Measurements from ENCODE around the gene ACTR3C. TPM values are rescaled to one million over a fixed set of nuclear protein-coding genes. Genes with fewer than 3 reads are reported as not detected.
A peak's percentile ranks its signal among the peaks of the same experiment; 100 is the strongest.

The ACTR3C gene
- total and polyA plus RNA-seq, 2 of the 13 experiments (the other 11 are each of a cell fraction or from before 2014, with no cell fraction given) = 3.8 to 7.5 TPM

DNA sequence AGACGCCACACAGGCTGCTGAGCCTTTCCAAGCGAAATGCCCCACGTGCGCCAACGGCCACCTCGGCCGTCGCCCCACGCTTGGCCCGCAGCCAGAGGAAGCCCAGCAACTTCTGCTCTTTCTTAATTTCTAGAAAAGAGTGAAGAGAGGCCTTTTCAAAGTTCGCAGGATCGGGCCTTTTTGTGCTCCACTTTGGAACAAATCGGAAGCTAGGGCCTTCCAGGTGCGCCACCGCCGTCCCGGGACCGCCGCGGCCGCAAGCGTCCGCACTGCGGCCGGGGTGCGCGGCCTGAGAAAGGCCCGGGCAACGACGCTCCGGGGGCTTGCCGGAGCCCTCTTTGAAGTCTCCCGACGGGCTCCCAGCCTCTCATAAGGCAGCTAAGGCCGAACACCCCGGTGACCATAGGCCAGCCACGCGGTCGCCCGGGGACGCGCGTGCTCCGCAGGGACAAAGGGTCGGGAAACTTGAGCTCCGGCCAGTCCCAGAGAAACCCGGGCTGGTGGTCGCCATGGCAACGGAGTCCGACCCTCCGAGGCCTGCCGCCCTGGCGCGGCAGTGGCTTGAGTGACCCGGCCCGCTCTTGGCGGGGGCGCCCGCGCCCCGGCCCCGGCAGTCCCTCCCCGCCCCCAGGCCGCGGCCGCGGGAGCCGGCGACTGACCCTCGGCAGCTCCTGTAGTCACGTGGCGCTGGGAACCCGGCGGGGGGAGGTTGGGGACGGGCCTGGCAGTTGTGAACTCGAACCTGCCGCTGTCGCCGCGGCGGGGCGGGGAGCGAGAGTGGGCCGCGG lies 44.9 kb upstream of the ACTR3C start, which contains the start of gene REPIN1 (continued):
- TF ChIP-seq, protein P1, sequence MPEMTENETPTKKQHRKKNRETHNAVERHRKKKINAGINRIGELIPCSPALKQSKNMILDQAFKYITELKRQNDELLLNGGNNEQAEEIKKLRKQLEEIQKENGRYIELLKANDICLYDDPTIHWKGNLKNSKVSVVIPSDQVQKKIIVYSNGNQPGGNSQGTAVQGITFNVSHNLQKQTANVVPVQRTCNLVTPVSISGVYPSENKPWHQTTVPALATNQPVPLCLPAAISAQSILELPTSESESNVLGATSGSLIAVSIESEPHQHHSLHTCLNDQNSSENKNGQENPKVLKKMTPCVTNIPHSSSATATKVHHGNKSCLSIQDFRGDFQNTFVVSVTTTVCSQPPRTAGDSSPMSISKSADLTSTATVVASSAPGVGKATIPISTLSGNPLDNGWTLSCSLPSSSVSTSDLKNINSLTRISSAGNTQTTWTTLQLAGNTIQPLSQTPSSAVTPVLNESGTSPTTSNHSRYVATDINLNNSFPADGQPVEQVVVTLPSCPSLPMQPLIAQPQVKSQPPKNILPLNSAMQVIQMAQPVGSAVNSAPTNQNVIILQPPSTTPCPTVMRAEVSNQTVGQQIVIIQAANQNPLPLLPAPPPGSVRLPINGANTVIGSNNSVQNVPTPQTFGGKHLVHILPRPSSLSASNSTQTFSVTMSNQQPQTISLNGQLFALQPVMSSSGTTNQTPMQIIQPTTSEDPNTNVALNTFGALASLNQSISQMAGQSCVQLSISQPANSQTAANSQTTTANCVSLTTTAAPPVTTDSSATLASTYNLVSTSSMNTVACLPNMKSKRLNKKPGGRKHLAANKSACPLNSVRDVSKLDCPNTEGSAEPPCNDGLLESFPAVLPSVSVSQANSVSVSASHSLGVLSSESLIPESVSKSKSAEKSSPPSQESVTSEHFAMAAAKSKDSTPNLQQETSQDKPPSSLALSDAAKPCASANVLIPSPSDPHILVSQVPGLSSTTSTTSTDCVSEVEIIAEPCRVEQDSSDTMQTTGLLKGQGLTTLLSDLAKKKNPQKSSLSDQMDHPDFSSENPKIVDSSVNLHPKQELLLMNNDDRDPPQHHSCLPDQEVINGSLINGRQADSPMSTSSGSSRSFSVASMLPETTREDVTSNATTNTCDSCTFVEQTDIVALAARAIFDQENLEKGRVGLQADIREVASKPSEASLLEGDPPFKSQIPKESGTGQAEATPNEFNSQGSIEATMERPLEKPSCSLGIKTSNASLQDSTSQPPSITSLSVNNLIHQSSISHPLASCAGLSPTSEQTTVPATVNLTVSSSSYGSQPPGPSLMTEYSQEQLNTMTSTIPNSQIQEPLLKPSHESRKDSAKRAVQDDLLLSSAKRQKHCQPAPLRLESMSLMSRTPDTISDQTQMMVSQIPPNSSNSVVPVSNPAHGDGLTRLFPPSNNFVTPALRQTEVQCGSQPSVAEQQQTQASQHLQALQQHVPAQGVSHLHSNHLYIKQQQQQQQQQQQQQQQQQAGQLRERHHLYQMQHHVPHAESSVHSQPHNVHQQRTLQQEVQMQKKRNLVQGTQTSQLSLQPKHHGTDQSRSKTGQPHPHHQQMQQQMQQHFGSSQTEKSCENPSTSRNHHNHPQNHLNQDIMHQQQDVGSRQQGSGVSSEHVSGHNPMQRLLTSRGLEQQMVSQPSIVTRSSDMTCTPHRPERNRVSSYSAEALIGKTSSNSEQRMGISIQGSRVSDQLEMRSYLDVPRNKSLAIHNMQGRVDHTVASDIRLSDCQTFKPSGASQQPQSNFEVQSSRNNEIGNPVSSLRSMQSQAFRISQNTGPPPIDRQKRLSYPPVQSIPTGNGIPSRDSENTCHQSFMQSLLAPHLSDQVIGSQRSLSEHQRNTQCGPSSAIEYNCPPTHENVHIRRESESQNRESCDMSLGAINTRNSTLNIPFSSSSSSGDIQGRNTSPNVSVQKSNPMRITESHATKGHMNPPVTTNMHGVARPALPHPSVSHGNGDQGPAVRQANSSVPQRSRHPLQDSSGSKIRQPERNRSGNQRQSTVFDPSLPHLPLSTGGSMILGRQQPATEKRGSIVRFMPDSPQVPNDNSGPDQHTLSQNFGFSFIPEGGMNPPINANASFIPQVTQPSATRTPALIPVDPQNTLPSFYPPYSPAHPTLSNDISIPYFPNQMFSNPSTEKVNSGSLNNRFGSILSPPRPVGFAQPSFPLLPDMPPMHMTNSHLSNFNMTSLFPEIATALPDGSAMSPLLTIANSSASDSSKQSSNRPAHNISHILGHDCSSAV (CRISPR knock-in tag; IDR thresholded peaks at IDR 0.05; ENCODE audit: borderline replicate concordance) = no peak
- TF ChIP-seq HNRNPLL (IDR thresholded peaks at IDR 0.05; ENCODE audit: low read depth, low read length, poor library complexity, severe bottlenecking) (peak; percentile 98), SIN3A (IDR thresholded peaks at IDR 0.05; ENCODE audit: borderline replicate concordance, low read depth, low read length) (peak; percentile 88; the same call in 1 of the 2 replicates), ZNF598 (CRISPR knock-in tag; IDR thresholded peaks at IDR 0.05; ENCODE audit: borderline replicate concordance) (peak; percentile 70; the same call in 1 of the 2 replicates), SOX6 (IDR thresholded peaks at IDR 0.05) (no peak), SOX6 (CRISPR knock-in tag; IDR thresholded peaks at IDR 0.05) (peak; percentile 52; the same call in 1 of the 2 replicates), HES4 (CRISPR knock-in tag; IDR thresholded peaks at IDR 0.05; ENCODE audit: borderline replicate concordance) (peak; percentile 25; the same call in 1 of the 2 replicates)
- TF ChIP-seq, protein P2, sequence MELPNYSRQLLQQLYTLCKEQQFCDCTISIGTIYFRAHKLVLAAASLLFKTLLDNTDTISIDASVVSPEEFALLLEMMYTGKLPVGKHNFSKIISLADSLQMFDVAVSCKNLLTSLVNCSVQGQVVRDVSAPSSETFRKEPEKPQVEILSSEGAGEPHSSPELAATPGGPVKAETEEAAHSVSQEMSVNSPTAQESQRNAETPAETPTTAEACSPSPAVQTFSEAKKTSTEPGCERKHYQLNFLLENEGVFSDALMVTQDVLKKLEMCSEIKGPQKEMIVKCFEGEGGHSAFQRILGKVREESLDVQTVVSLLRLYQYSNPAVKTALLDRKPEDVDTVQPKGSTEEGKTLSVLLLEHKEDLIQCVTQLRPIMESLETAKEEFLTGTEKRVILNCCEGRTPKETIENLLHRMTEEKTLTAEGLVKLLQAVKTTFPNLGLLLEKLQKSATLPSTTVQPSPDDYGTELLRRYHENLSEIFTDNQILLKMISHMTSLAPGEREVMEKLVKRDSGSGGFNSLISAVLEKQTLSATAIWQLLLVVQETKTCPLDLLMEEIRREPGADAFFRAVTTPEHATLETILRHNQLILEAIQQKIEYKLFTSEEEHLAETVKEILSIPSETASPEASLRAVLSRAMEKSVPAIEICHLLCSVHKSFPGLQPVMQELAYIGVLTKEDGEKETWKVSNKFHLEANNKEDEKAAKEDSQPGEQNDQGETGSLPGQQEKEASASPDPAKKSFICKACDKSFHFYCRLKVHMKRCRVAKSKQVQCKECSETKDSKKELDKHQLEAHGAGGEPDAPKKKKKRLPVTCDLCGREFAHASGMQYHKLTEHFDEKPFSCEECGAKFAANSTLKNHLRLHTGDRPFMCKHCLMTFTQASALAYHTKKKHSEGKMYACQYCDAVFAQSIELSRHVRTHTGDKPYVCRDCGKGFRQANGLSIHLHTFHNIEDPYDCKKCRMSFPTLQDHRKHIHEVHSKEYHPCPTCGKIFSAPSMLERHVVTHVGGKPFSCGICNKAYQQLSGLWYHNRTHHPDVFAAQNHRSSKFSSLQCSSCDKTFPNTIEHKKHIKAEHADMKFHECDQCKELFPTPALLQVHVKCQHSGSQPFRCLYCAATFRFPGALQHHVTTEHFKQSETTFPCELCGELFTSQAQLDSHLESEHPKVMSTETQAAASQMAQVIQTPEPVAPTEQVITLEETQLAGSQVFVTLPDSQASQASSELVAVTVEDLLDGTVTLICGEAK (IDR thresholded peaks at IDR 0.05) = no peak
- TF ChIP-seq, protein P2 (CRISPR knock-in tag; IDR thresholded peaks at IDR 0.05) = peak; percentile 45; the same call in 1 of the 2 replicates

Data from HepG2 (cell line).